NCI-H187 treated with DMSO at 0.1 percent for 48 hours (cell line): Measurements from ENCODE around the gene ETV5.
"Not testable (repeated sequence)": the region's sequence is repeated elsewhere in the genome, so short reads cannot be mapped to it uniquely, and the experiment has no call there.

ENCODE experiments used
- DNase-seq: peaks from one replicate; lab custom pipeline; 2025; lab: John Stamatoyannopoulos, UW

The ETV5 gene

DNA sequence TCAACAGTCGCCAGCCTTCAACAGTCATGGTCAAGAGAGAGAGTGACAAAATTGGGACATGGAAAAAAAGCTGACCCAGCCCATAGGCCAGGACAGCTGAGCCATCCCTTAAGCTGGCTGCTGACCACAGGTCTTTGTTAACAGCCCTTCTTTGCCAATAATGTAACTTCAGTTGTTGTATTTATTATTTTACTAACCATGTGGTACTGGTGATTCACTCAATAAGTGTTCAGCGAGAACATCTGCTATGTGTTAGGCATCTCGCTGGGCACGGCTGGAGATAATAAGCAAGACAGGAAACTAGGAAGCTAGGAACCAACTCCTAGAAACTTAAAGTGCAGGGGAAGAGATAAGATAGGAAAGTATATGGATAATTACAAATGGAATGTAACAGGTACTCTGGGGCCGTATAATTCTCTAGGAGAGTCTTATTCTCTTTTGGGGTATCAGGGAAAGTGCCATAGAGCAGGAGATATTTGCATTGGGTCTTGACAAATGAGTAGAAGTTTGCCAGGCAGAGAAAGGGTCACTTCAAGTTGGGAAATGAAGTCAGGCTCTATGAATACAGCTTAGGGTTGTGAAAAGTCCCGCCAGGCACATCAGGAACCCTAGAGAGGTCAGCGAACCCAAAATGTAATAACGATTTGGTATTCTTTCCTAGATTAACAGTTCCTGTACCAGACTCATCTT is 87.1 kb downstream of the ETV5 start:
- no peak for DNase-seq

DNA sequence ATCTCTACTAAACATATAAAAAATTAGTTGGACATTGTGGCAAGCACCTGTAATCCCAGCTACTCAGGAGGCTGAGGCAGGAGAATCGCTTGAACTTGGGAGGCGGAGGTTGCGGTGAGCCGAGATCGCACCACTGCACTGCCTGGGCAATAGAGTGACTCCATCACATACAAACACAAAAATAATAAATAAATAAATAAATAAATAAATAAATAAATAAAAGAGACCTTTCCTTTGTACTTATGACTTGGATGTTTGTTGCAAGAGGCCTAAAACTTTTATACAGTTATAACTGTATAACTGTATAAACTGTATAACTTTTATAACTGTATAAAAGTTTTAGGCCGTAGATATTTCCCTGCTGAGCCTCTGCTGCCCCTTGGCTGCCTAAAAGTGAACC is 87.6 kb downstream of the ETV5 start:
- not testable (repeated sequence) for DNase-seq

DNA sequence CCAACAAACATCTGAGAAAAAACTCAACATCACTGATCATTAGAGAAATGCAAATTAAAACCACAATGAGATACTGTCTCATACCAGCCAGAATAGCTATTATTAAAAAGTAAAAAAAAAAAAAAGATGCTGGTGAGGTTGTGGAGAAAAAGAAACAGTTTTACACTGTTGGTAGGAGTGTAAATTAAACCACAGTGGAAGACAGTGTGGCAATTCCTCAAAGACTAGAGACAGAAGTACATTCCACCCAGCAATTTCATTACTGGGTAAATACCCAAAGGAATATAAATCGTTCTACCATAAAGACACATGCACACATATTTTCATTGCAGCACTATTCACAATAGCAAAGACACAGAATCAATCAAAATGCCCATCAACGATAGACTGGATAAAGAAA is 89.6 kb downstream of the ETV5 start:
- DNase-seq: not testable (repeated sequence)

DNA sequence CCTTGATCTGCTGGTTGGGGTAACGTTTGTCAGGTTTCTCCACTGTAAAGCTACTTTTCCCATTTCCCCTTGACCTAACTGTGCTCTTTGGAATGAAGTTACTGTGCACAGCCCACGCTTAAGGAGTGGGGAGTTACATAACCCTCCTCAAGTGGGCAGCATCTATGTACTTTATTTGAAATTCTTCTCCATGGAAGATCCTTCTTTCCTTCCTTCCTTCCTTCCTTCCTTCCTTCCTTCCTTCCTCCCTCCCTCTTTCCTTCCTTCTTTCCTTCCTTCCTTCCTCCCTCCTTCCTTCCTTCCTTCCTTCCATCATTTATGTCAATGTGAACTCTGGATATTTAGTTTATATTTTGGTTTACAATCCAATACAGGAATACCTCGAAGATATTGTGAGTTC is 94.0 kb downstream of the ETV5 start:
- no peak for DNase-seq

DNA sequence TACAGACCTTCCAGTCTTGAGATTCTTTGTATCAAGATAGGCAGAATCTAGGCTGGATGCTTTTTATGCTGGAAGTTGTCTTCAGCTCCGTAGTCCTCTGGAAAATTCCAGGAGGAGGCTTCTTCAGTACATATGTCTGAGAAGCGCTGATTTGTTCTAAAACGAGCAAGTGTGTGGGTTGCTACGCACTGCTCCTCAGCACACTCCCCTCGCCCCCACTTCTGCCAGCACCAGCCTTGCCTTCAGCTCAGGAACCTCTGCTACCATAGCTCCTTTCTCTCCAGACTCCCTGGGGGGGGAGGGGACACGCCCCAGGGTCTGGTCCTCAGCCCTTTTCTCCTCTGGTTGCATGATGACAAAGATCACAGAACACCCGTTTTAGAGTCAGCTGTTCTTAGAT is 95.6 kb downstream of the ETV5 start:
- DNase-seq: no peak

DNA sequence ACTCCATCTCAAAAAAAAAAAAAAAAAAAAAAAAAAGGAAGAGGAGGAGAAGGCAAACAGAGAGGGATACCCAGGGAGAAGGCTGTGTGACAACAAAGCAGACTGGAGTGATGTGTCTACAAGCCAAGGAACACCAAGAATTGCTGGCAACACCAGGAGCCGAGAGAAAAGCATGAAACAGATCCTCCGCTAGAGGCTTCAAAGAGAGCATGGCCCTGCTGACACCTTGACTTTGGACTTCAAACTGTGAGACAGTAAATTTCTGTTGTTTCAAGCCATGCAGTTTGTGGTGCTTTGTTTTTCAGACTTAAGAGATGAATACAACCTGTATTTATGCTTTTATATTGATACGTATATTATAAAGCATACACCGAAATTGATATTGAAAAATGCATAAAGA is 96.8 kb downstream of the ETV5 start:
- no peak for DNase-seq

DNA sequence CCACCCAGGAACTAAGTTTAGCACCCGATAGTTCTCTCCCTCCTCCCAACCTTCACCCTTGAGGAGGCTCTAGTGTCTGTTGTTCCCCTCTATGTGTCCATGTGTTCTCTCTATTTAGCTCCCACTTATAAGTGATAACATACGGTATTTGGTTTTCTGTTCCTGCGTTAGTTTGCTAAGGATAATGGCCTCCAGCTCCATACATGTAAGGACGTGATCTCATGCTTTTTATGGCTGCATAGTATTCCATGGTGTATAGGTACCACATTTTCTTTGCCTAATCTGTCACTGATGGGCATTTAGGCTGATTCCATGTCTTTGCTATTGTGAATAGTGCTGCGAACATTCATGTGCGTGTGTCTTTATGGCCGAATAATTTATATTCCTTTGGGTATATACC is 104.2 kb downstream of the ETV5 start:
- no peak for DNase-seq

DNA sequence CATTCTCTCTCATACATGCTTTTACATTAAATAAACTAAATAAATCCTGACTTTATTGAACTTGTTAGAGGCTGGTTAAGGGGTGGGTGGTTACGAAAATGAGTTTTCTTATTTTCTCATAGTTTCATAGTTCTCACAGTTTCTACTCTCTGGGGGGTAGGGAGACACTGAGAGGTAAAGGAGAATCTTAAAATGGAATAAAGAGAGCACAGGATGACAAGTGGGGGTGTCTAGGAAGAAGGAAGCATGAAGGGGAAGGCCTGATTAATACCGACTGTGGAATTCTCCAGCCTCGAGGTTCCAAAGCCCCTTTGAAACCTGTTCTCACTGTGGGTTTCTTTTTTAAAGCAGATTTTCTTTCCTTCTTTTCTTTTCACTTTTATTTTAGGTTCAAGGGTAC is 104.7 kb downstream of the ETV5 start:
- DNase-seq: no peak

DNA sequence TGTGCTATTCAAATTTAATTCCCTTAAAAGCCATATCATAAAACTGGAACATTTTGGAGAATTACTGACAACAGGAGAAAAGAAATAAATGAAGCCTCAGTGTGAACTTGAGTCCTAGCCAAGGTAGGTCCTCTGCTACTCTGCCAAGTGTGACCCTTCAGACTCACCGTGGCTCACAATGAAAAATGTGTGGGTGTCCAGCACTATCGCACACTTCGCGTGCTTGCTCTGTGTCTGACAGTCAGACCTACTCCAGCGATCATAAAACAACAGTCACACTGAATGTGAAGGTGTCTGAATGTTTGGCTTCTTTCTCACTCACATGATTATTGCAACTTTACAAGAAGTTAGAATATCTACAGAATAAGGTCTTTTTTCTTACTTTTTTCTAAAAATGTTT is 105.3 kb downstream of the ETV5 start:
- no peak for DNase-seq

DNA sequence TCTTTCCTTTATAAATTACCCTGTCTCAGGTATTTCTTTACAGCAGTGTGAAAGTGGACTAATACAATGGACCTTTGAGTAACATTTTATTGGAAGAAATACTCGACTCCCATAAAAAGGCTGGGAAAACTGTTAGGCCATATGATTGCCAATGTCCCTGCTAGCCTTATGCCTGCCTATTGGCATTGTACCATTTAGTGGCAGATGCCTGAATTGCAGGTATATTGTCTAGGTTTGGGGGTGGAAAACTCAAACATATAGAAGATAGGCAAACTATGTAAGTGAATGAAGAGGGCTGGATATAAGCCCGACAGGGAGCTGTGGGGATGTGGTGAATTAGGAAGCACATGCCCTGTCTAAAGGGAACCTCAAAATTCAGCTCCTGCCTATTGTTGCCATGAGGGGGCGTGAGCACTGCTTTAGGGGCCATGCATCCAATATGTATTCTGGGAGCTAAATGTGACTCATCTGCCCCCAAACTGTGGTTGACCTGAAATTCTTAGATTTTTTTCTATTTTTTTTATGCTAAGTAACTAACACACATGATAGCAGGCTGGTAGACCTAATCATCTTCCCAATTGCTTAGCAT is 105.9 kb downstream of the ETV5 start:
- DNase-seq: no peak

DNA sequence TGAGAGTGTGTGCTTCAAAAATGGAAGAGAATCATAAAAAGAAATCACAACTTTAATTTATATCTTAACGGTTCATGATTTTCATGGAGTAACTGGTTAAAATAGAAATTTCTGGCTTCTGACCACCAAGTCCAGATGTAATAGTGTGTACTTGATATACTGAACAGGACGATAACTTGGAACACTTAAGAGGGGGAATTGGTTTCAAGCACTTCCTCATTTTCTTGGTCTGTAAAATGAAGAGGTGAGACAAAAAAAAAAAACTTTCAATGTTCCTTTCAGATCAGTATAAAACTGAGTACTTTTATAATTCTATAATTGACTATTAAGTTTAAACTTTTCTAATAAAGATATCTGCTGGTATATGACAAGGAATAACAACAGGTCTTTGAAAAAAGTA is 107.0 kb downstream of the ETV5 start:
- no peak for DNase-seq

DNA sequence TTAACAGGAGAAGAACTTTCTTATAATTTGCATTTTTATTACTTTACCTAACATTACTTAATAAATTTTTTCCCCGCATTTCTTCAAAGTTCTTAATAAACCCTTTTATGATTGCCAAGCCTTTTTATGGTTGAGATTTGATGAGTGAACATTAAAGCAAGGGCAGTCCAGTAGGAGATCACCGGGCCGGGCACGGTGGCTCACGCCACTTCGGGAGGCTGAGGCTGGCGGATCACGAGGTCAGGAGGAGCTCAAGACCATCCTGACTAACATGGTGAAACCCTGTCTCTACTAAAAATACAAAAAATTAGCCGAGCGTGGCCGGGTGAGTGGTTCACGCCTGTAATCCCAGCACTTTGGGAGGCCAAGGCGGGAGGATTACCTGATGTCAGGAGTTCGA is 109.7 kb downstream of the ETV5 start:
- no peak for DNase-seq

DNA sequence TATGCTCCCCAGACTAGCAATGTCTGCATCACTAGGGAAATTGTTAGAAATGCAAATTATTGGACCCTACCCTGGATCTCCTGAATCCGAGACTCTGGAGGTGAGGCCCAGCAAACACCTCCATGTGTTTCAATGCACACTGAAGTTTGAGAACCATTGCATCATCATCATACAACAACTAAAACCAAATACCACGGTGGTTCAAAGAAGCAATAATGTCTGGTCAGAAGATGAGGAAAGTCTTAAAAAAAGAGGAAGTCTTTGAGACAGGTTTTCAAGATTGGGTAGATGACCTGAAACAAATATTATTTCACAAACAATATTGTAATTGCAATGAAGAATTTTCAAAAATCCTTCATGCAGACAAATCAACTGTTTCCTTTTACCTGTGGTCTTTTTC is 110.8 kb downstream of the ETV5 start:
- DNase-seq: no peak

DNA sequence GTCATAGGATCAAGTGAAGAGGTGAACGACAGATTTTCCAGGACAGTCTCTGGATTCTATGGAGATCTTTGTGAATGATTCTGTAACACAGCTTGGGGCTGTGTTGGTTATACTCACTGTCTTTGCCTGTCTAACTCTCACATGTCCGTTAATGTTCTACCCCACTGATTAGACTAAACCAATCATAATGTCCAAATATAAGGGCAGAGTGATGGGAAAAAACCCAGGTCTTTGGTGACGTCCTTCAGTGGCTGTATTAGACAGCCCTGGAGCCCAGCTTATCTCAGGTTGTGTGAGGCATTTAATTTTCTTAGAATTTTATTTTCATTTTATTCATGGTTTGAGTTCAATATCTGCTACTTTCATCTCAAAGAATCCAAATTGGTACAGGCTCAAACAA is 111.8 kb downstream of the ETV5 start:
- no peak for DNase-seq
